H1 (cell line): ENCODE data around the gene APLP2. TPM values are rescaled to one million over a fixed set of nuclear protein-coding genes. Genes with fewer than 3 reads are reported as not detected.

Experiments
- CTCF ChIA-PET: fragments of 300-600 bp; sonication (Branson Sonifier 250); formaldehyde crosslinking; loops from one replicate; lab custom pipeline; 2021; ENCODE audit not compliant: partially characterized antibody; lab: Charles Lee
- POLR2A ChIA-PET: fragments of 300-600 bp; sonication (Branson Sonifier 250); formaldehyde crosslinking; loops from one replicate; lab custom pipeline; 2021; ENCODE audit warnings: inconsistent platforms; ENCODE audit not compliant: partially characterized antibody; lab: Charles Lee
- DNase-seq, 2 experiments: peaks; one replicate each; pipeline versions ENCODE4 v3.0.0 to v3.0.0-alpha.2; 2010 to 2022; ENCODE audit warnings: low spot score in 2 of 2, low read depth in 1 of 2, mixed read lengths in 1 of 2
- FAIRE-seq: peaks from 2 replicates; lab custom pipeline; 2011; peaks lifted over from hg19 to GRCh38; lab: Jason Lieb, UNC
- H2AFZ ChIP-seq: 2 replicates; pipeline ENCODE4 v1.8.1; 2012; ENCODE audit warnings: low read length, inconsistent platforms
- H2AK5ac ChIP-seq: 2 replicates; pipeline ENCODE4 v1.6.1; 2013; ENCODE audit warnings: low read depth, low read length
- H2BK120ac ChIP-seq: replicated peaks from 2 replicates; pipeline ENCODE3; 2013; ENCODE audit warnings: low read depth, low read length, inconsistent platforms
- H2BK12ac ChIP-seq: 2 replicates; pipeline ENCODE4 v1.6.1; 2013; ENCODE audit warnings: low read depth, low read length
- H2BK15ac ChIP-seq: 2 replicates; pipeline ENCODE4 v1.6.1; 2013; ENCODE audit warnings: low read length
- H2BK20ac ChIP-seq: 2 replicates; pipeline ENCODE4 v1.6.1; 2013; ENCODE audit warnings: low read length
- H2BK5ac ChIP-seq: 2 replicates; pipeline ENCODE4 v1.6.1; 2013; ENCODE audit warnings: low read depth, low read length
- H3K14ac ChIP-seq: 2 replicates; pipeline ENCODE4 v1.6.1; 2013; ENCODE audit warnings: inconsistent platforms; ENCODE audit not compliant: insufficient read length
- H3K18ac ChIP-seq: 2 replicates; pipeline ENCODE4 v1.6.1; 2013; ENCODE audit warnings: low read length; ENCODE audit errors: extremely low read depth
- H3K23ac ChIP-seq: 2 replicates; pipeline ENCODE4 v1.6.1; 2013; ENCODE audit warnings: inconsistent platforms; ENCODE audit not compliant: insufficient read length
- H3K23me2 ChIP-seq: 2 replicates; pipeline ENCODE4 v1.6.1; 2013; ENCODE audit warnings: low read depth, low read length
- H3K27ac ChIP-seq: 2 replicates; pipeline ENCODE4 v1.6.1; 2011; ENCODE audit warnings: low read depth, low read length, inconsistent platforms
- H3K27me3 ChIP-seq, 4 experiments: replicated peaks in 1 of 4; 1 replicate in 1 of 4; 2 replicates in 3 of 4; pipeline versions ENCODE4 v1.6.1 to v1.8.1; 2011 to 2013; ENCODE audit warnings: low read length in 3 of 4, mild to moderate bottlenecking in 3 of 4, inconsistent platforms in 2 of 4, mixed read lengths in 2 of 4, moderate library complexity in 1 of 4; ENCODE audit not compliant: control insufficient read depth in 3 of 4, insufficient read depth in 3 of 4; ENCODE audit errors: extremely low read depth in 1 of 4
- H3K36me3 ChIP-seq, 4 experiments: 2 replicates each; pipeline versions ENCODE4 v1.6.1 to v1.8.1; 2011 to 2013; ENCODE audit warnings: mild to moderate bottlenecking in 4 of 4, low read length in 3 of 4, moderate library complexity in 2 of 4, control low read depth in 1 of 4, inconsistent platforms in 1 of 4; ENCODE audit not compliant: insufficient read depth in 4 of 4, control insufficient read depth in 2 of 4
- H3K4ac ChIP-seq: replicated peaks from 2 replicates; pipeline ENCODE3; 2013; ENCODE audit warnings: low read length, low read depth, mixed read lengths, inconsistent platforms; ENCODE audit not compliant: insufficient read length
- H3K4me1 ChIP-seq, 4 experiments: replicated peaks in 1 of 4; 1 replicate in 1 of 4; 2 replicates in 3 of 4; pipeline versions ENCODE4 v1.6.1 to v1.8.1; 2011 to 2013; ENCODE audit warnings: low read length in 3 of 4, inconsistent platforms in 2 of 4, mixed read lengths in 1 of 4; ENCODE audit not compliant: insufficient read depth in 4 of 4, control insufficient read depth in 3 of 4
- H3K4me2 ChIP-seq, 2 experiments: 2 replicates each; pipeline versions ENCODE4 v1.6.1 to v1.8.1; 2011 to 2013; ENCODE audit warnings: low read depth in 2 of 2, low read length in 2 of 2, control low read depth in 1 of 2, inconsistent platforms in 1 of 2, mild to moderate bottlenecking in 1 of 2; ENCODE audit not compliant: insufficient read depth in 1 of 2
- H3K4me3 ChIP-seq, 4 experiments: fragments of 200-600, 300-600 bp in 1 of 4; sonication (generic), shearing (Covaris generic), sonication (Bioruptor Twin) in 1 of 4; 2 replicates each; pipeline versions ENCODE4 v1.5.1 to v1.8.1; 2011 to 2016; ENCODE audit warnings: low read length in 4 of 4, low read depth in 3 of 4, control low read depth in 2 of 4, inconsistent platforms in 2 of 4, mild to moderate bottlenecking in 2 of 4, mixed read lengths in 1 of 4, moderate library complexity in 1 of 4; ENCODE audit not compliant: insufficient read depth in 2 of 4; ENCODE audit errors: extremely low read depth in 1 of 4
- H3K56ac ChIP-seq: replicated peaks from 2 replicates; pipeline ENCODE3; 2013; ENCODE audit warnings: low read depth, mild to moderate bottlenecking, mixed read lengths, low read length, inconsistent platforms; ENCODE audit not compliant: insufficient read length
- H3K79me1 ChIP-seq: 2 replicates; pipeline ENCODE4 v1.6.1; 2013; ENCODE audit warnings: low read depth, low read length, control low read depth
- H3K79me2 ChIP-seq, 2 experiments: 2 replicates each; pipeline versions ENCODE4 v1.6.1 to v1.8.1; 2012 to 2013; ENCODE audit warnings: low read length in 2 of 2, mild to moderate bottlenecking in 2 of 2, inconsistent platforms in 1 of 2; ENCODE audit not compliant: insufficient read depth in 2 of 2, control insufficient read depth in 1 of 2
- H3K9ac ChIP-seq, 4 experiments: replicated peaks in 1 of 4; 1 replicate in 1 of 4; 2 replicates in 3 of 4; pipeline versions ENCODE4 v1.6.1 to v1.8.1; 2011 to 2013; ENCODE audit warnings: low read depth in 3 of 4, low read length in 3 of 4, control low read depth in 2 of 4, mild to moderate bottlenecking in 2 of 4, moderate library complexity in 2 of 4, inconsistent platforms in 1 of 4; ENCODE audit errors: extremely low read depth in 1 of 4
- H3K9me3 ChIP-seq, 2 experiments: 2 replicates each; pipeline versions ENCODE4 v1.6.1 to v1.8.1; 2012 to 2013; ENCODE audit warnings: mild to moderate bottlenecking in 2 of 2, moderate library complexity in 2 of 2, control low read depth in 1 of 2, inconsistent platforms in 1 of 2, low read depth in 1 of 2, low read length in 1 of 2, mixed read lengths in 1 of 2; ENCODE audit not compliant: insufficient read depth in 2 of 2
- H4K20me1 ChIP-seq, 2 experiments: replicated peaks in 1 of 2; 2 replicates each; pipeline versions ENCODE3 to v1.8.1; 2011 to 2013; ENCODE audit warnings: inconsistent platforms in 2 of 2, low read length in 2 of 2, mild to moderate bottlenecking in 1 of 2; ENCODE audit not compliant: insufficient read depth in 2 of 2, control insufficient read depth in 1 of 2
- H4K5ac ChIP-seq: 2 replicates; pipeline ENCODE4 v1.6.1; 2013; ENCODE audit warnings: low read length, low read depth, mixed read lengths, inconsistent platforms; ENCODE audit not compliant: insufficient read length
- H4K8ac ChIP-seq: 2 replicates; pipeline ENCODE4 v1.8.0; 2013; ENCODE audit warnings: mild to moderate bottlenecking, moderate library complexity, low read length, inconsistent platforms; ENCODE audit not compliant: insufficient read depth; ENCODE audit errors: extremely low read depth
- H4K91ac ChIP-seq: replicated peaks from 2 replicates; pipeline ENCODE3; 2013; ENCODE audit warnings: low read length, mixed read lengths, inconsistent platforms; ENCODE audit not compliant: insufficient read length
- BCL11A ChIP-seq, 2 experiments: IDR thresholded peaks; one replicate each; pipeline ENCODE4 v1.6.1; 2011; ENCODE audit warnings: low read depth in 2 of 2, low read length in 2 of 2, mild to moderate bottlenecking in 2 of 2
- CHD2 ChIP-seq: IDR thresholded peaks from 2 replicates; pipeline ENCODE4 v1.6.1; 2012; ENCODE audit warnings: low read length, improper control_type of control experiment
- FOSL1 ChIP-seq: IDR thresholded peaks from 2 replicates; pipeline ENCODE4 v1.6.1; 2011; ENCODE audit warnings: mild to moderate bottlenecking, low read depth, low read length, moderate library complexity; ENCODE audit not compliant: insufficient read depth
- HDAC6 ChIP-seq: IDR thresholded peaks from one replicate; pipeline ENCODE4 v1.7.1; 2012; ENCODE audit warnings: low read depth, mild to moderate bottlenecking, inconsistent platforms, low read length, moderate library complexity
- JUN ChIP-seq: IDR thresholded peaks from 2 replicates; pipeline ENCODE4 v1.6.1; 2011; ENCODE audit warnings: low read depth, mild to moderate bottlenecking, improper control_type of control experiment, low read length
- JUND ChIP-seq: IDR thresholded peaks from 2 replicates; pipeline ENCODE4 v1.6.1; 2011; ENCODE audit warnings: mild to moderate bottlenecking, improper control_type of control experiment, low read length
- KDM1A ChIP-seq: fragments of 200-600, 300-600 bp; sonication (generic); IDR thresholded peaks from 2 replicates; pipeline ENCODE4 v1.7.1; 2016; ENCODE audit warnings: mild to moderate bottlenecking, low read length, borderline replicate concordance
- MAX ChIP-seq: IDR thresholded peaks from 2 replicates; pipeline ENCODE4 v1.6.1; 2012; ENCODE audit warnings: inconsistent platforms
- NRF1 ChIP-seq: IDR thresholded peaks from 2 replicates; pipeline ENCODE4 v1.6.1; 2011; ENCODE audit warnings: mild to moderate bottlenecking, low read depth, low read length, improper control_type of control experiment
- POLR2A ChIP-seq, 2 experiments: IDR thresholded peaks; 1 replicate in 1 of 2; 2 replicates in 1 of 2; pipeline ENCODE4 v1.6.1; 2011; ENCODE audit warnings: low read depth in 2 of 2, low read length in 2 of 2, mild to moderate bottlenecking in 2 of 2; ENCODE audit errors: control extremely low read depth in 1 of 2
- RFX5 ChIP-seq: IDR thresholded peaks from 2 replicates; pipeline ENCODE4 v1.6.1; 2011; ENCODE audit warnings: low read depth, low read length, improper control_type of control experiment, borderline replicate concordance
- RXRA ChIP-seq: IDR thresholded peaks from 2 replicates; pipeline ENCODE4 v1.6.1; 2011; ENCODE audit warnings: low read depth, mild to moderate bottlenecking, low read length, moderate library complexity; ENCODE audit not compliant: insufficient read depth
- TAF7 ChIP-seq: optimal IDR thresholded peaks from 2 replicates; pipeline ENCODE3; 2011; ENCODE audit warnings: low read depth, mild to moderate bottlenecking, inconsistent platforms, low read length, moderate library complexity, borderline replicate concordance
- TEAD4 ChIP-seq: IDR thresholded peaks from 2 replicates; pipeline ENCODE4 v1.6.1; 2012; ENCODE audit warnings: low read depth, low read length, inconsistent platforms, mixed read lengths
- ZNF274 ChIP-seq: IDR thresholded peaks from 2 replicates; pipeline ENCODE4 v1.7.0; 2012; ENCODE audit warnings: low read length, borderline replicate concordance; ENCODE audit errors: extremely low read depth
- WGBS, 2 experiments: shearing (Covaris generic) in 1 of 2; methylation state at CpG; one replicate each; pipeline versions ENCODE4 v1.1.6 to v1.1.7; 2013 to 2015; ENCODE audit warnings: low lambda C conversion rate in 2 of 2, mixed read lengths in 2 of 2, inconsistent platforms in 1 of 2, low coverage in 1 of 2, missing lambda C conversion rate in 1 of 2; ENCODE audit not compliant: insufficient replicate concordance in 2 of 2, insufficient coverage in 1 of 2, insufficient read length in 1 of 2; ENCODE audit errors: extremely low coverage in 1 of 2, missing lambda C conversion rate in 1 of 2; 5-methylcytosine and 5-hydroxymethylcytosine counted together
- polyA plus RNA-seq, 7 experiments: library from polyadenylated mRNA; depleted of rRNA in 3 of 7; stranded (reverse) in 5 of 7; unstranded in 2 of 7; fragments of >200 nt in 5 of 7; fragments of 200-250 nt in 2 of 7; gene quantifications; 1 replicate in 5 of 7; 2 replicates in 1 of 7; 4 replicates in 1 of 7; pipeline versions ENCODE4 v1.2.1 to v1.2.3, GENCODE V29; 2011 to 2013; ENCODE audit warnings: missing spikeins in 2 of 7, mixed read lengths in 2 of 7
- total RNA-seq: library from RNA; stranded (reverse); fragmentation: NEBNext Ultra II Directional; extraction: Animal tissue kit (Norgen Biotek cat#: 25700); gene quantifications from 2 replicates; pipeline ENCODE4 v1.2.1, GENCODE V29; 2021

APLP2 gene
- total and polyA plus RNA-seq, 2 of the 8 experiments (the other 6 are each of a cell fraction or from before 2014, with no cell fraction given) = 222 to 315 TPM

DNA sequence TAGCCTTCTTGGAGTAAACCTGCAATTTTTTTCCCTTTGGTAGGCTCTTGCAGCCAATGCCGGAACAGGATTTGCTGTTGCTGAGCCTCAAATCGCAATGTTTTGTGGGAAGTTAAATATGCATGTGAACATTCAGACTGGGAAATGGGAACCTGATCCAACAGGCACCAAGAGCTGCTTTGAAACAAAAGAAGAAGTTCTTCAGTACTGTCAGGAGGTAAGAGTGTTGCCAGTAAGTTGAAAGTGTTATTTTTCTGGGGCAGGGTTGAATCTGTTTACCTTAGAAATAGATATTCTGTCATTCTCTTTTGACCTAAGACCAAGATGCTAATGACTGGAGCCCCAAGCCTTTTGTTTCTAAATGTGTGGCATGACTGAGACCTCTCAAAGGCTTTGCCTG, 39.7 kb downstream of the APLP2 start:
- Histone ChIP-seq H3K79me2 (peaks cover 3 to 46% of the 10 kb centered on the region in 2 experiments; a peak in 3 of 4 replicates), H3K18ac (no peak overlapping the region), H4K91ac (no peak overlapping the region)
- TF ChIP-seq RFX5 (no peak), JUN (no peak), FOSL1 (no peak), BCL11A (IDR thresholded peaks at IDR 0.05; ENCODE audit: low read depth in 2 of 2, low read length in 2 of 2) (no peak), CHD2 (no peak), KDM1A (no peak), ZNF274 (no peak), NRF1 (no peak), HDAC6 (no peak), RXRA (no peak), TAF7 (no peak), POLR2A (IDR thresholded peaks at IDR 0.05; ENCODE audit: control extremely low read depth in 1 of 2, low read depth in 2 of 2, low read length in 2 of 2) (no peak), TEAD4 (no peak), MAX (no peak), JUND (no peak)

More for the DNA sequence above, 39.7 kb downstream of the APLP2 start:
- FAIRE-seq (no peak), DNase-seq (no peak)
- Histone ChIP-seq H2BK12ac (no peak overlapping the region), H2BK20ac (no peak overlapping the region), H3K9ac (no peak overlapping the region), H2AK5ac (no peak overlapping the region), H3K14ac (no peak overlapping the region), H3K36me3 (peaks cover 9 to 29% (median 21%) of the 10 kb centered on the region in 4 experiments; a peak in 7 of 8 replicates), H3K4ac (no peak overlapping the region), H3K23ac (no peak overlapping the region), H3K23me2 (no peaks in the 10 kb centered on the region), H3K27me3 (no peaks in the 10 kb centered on the region), H2BK5ac (no peak overlapping the region), H3K56ac (no peak overlapping the region), H3K4me2 (no peak overlapping the region), H2BK15ac (no peak overlapping the region), H2BK120ac (no peak overlapping the region), H3K79me1 (peaks cover 2% of the 10 kb centered on the region; the same call in 1 of the 2 replicates), H3K4me1 (peaks cover 0 to 5% (median 3%) of the 10 kb centered on the region in 4 experiments; a peak in 2 of 7 replicates), H2AFZ (no peak overlapping the region), H4K20me1 (peaks cover 0 to 8% of the 10 kb centered on the region in 2 experiments), H4K8ac (no peak overlapping the region), H3K27ac (no peak overlapping the region), H3K9me3 (no peaks in the 10 kb centered on the region), H3K4me3 (no peak overlapping the region), H4K5ac (no peak overlapping the region)
- 88% methylated on average over 2 of the region's 2 CpGs; no CpG with 5 or more reads in 1 of the 2 experiments for WGBS, 2 experiments
- CTCF ChIA-PET = interaction anchor here (0.9 to 1.6 kb wide), 4 partner anchors 10 to 163 kb away, joined by 3 to 4 read pairs (median 3); no protein-coding TSS in a partner anchor
- POLR2A ChIA-PET = interaction anchor here (1.5 kb wide), 1 partner anchor 107 kb away, joined by 3 read pairs; the partner anchor contains the start of gene PRDM10
